ENCODE data around the gene TIGD7.

DNA sequence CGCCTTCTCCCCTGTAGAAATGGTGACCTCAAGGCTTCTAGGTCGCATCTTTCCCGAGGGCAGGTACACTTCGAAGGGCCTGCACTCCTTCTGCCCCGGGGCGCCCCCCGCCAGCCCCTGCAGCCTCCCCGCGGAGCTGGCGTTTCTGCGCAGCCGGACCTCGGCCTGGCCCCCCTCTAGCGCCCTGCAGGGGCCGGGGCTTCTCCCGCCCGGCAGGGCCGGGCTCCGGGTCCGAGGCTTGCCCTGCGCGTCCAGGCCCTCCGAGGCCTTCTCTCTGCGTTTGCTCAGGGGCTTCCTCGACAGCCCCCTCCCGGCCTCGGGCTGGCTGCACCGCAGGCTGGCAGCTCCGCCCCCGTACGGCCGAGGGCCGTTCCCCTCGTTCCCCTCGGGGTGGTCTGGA, 50.9 kb downstream of the TIGD7 start:
- TF ChIP-seq, protein P1, sequence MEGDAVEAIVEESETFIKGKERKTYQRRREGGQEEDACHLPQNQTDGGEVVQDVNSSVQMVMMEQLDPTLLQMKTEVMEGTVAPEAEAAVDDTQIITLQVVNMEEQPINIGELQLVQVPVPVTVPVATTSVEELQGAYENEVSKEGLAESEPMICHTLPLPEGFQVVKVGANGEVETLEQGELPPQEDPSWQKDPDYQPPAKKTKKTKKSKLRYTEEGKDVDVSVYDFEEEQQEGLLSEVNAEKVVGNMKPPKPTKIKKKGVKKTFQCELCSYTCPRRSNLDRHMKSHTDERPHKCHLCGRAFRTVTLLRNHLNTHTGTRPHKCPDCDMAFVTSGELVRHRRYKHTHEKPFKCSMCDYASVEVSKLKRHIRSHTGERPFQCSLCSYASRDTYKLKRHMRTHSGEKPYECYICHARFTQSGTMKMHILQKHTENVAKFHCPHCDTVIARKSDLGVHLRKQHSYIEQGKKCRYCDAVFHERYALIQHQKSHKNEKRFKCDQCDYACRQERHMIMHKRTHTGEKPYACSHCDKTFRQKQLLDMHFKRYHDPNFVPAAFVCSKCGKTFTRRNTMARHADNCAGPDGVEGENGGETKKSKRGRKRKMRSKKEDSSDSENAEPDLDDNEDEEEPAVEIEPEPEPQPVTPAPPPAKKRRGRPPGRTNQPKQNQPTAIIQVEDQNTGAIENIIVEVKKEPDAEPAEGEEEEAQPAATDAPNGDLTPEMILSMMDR (IDR thresholded peaks at IDR 0.05 in 8 of 11, conservative IDR thresholded peaks at IDR 0.05 in 3 of 11): no peak
- no peak for TF ChIP-seq POLR2A (IDR thresholded peaks at IDR 0.05)

Measured in spleen (tissue), 7 donors.